ENCODE data around the gene TLE2. TPM values are rescaled to one million over a fixed set of nuclear protein-coding genes. Genes with fewer than 3 reads are reported as not detected.

The TLE2 gene
- total RNA-seq, 1 experiment from 2014 or later, result 3.1 TPM

DNA sequence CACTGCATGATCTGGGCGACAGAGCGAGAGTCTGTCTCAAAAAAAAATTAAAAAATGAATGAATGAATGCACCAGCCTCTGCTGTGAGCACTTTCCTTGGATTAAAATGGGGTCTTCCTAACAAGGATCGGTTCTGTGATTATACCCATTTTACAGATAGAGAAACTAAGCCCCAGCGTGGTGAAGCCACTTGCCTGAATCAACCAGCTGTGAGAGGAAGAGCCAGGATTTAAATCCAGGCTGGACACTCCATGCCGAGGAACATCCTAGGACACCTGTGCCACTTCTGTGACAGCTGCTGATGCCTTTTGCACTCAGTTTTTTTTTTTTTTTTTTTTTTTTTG is 19.1 kb upstream of the TLE2 start:
- Histone ChIP-seq H3K23me2 (ENCODE audit: insufficient read length, low read depth, low read length, poor library complexity, severe bottlenecking) (peaks cover 6% of the 10 kb centered on the region), H2AK5ac (ENCODE audit: insufficient read length, low read length) (no peak overlapping the region), H3K79me2 (ENCODE audit: insufficient read depth, low read length) (no peaks in the 10 kb centered on the region), H3K56ac (ENCODE audit: insufficient read length, low read depth, low read length) (no peak overlapping the region), H3K9ac (ENCODE audit: extremely low read depth, insufficient read length, low read length) (no peak overlapping the region), H2AFZ (ENCODE audit: low read length) (no peak overlapping the region), H4K8ac (replicated peaks; ENCODE audit: insufficient read length, low read depth, low read length) (no peak overlapping the region), H3K27ac (ENCODE audit: insufficient read length, low read depth, low read length) (no peak overlapping the region), H3K4ac (ENCODE audit: low read depth, low read length) (no peak overlapping the region), H4K20me1 (ENCODE audit: control insufficient read depth, insufficient read depth, insufficient read length) (no peaks in the 10 kb centered on the region), H3K18ac (ENCODE audit: insufficient read length, low read depth, low read length) (no peak overlapping the region), H4K5ac (ENCODE audit: insufficient read length, low read depth, low read length) (no peak overlapping the region), H2BK5ac (ENCODE audit: insufficient read length, low read length) (no peak overlapping the region), H3K4me2 (ENCODE audit: insufficient read depth, insufficient read length, low read length) (peak overlapping the region; percentile 59), H3K4me1 (ENCODE audit: insufficient read depth, low read length) (no peaks in the 10 kb centered on the region), H2BK12ac (ENCODE audit: insufficient read length, low read depth, low read length) (no peak overlapping the region), H3K27me3 (ENCODE audit: insufficient read depth, low read length) (no peaks in the 10 kb centered on the region), H2BK15ac (ENCODE audit: low read depth, low read length) (no peak overlapping the region), H3T11ph (ENCODE audit: low read length) (no peak overlapping the region), H2BK20ac (ENCODE audit: low read depth, low read length, poor library complexity, severe bottlenecking) (no peak overlapping the region), H3K23ac (ENCODE audit: insufficient read length, low read depth, low read length) (no peak overlapping the region), H3K79me1 (ENCODE audit: insufficient read depth, low read depth, low read length, poor library complexity, severe bottlenecking) (no peaks in the 10 kb centered on the region), H3K14ac (ENCODE audit: insufficient read depth, low read length) (no peak overlapping the region), H2BK120ac (ENCODE audit: low read depth, low read length, poor library complexity, severe bottlenecking) (no peak overlapping the region), H3K9me3 (ENCODE audit: control insufficient read depth, low read depth, low read length) (no peaks in the 10 kb centered on the region), H4K91ac (ENCODE audit: insufficient read length, low read depth, low read length) (no peak overlapping the region)
- TF ChIP-seq, protein P1, sequence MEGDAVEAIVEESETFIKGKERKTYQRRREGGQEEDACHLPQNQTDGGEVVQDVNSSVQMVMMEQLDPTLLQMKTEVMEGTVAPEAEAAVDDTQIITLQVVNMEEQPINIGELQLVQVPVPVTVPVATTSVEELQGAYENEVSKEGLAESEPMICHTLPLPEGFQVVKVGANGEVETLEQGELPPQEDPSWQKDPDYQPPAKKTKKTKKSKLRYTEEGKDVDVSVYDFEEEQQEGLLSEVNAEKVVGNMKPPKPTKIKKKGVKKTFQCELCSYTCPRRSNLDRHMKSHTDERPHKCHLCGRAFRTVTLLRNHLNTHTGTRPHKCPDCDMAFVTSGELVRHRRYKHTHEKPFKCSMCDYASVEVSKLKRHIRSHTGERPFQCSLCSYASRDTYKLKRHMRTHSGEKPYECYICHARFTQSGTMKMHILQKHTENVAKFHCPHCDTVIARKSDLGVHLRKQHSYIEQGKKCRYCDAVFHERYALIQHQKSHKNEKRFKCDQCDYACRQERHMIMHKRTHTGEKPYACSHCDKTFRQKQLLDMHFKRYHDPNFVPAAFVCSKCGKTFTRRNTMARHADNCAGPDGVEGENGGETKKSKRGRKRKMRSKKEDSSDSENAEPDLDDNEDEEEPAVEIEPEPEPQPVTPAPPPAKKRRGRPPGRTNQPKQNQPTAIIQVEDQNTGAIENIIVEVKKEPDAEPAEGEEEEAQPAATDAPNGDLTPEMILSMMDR (conservative IDR thresholded peaks at IDR 0.05), result no peak
- H3K27ac Mint-ChIP-seq, result no peak overlapping the region; a peak in 1 of 7 replicates
- H3K27me3 Mint-ChIP-seq (ENCODE audit: low read depth), result peaks cover 49% of the 10 kb centered on the region
- no peak for DNase-seq
- H3K4me3 Mint-ChIP-seq, result peak overlapping the region in 1 of 2 experiments; percentile 87; a peak in 2 of 5 replicates
- H3K9me3 Mint-ChIP-seq, result peaks cover 0 to 3% of the 10 kb centered on the region in 2 experiments; a peak in 2 of 5 replicates
- peaks cover 0 to 2% (median 0%) of the 10 kb centered on the region in 3 experiments; a peak in 2 of 7 replicates for H3K36me3 Mint-ChIP-seq (ENCODE audit: insufficient read depth in 1 of 3, low read depth in 3 of 3)
- WGBS (ENCODE audit: extremely low coverage, insufficient read length, low lambda C conversion rate), result no CpG with 5 or more reads among the region's 5 CpGs
- peaks cover 10 to 25% of the 10 kb centered on the region in 2 experiments for H3K4me1 Mint-ChIP-seq

Data from H9 (cell line).